Skin of body (tissue), 2 donors: Measurements from ENCODE around the gene BCL7A. TPM values are rescaled to one million over a fixed set of nuclear protein-coding genes. Genes with fewer than 3 reads are reported as not detected.
"Not testable (repeated sequence)": the region's sequence is repeated elsewhere in the genome, so short reads cannot be mapped to it uniquely, and the experiment has no call there.

Experiments used
- DNase-seq: peaks from one replicate; lab custom pipeline; 2025; lab: John Stamatoyannopoulos, UW
- total RNA-seq: library from RNA; depleted of rRNA; stranded (reverse); fragments of >200 nt; gene quantifications from one replicate; pipeline ENCODE4 v1.2.3, GENCODE V29; 2014

Gene BCL7A
- 12.9 TPM for total RNA-seq

- DNase-seq = peak; percentile 55
Observed at GRCh38 chr12:122021822-122022392, at the start of gene BCL7A. TSS of gene BCL7A (plus strand) at chr12:122021884. CDS start at chr12:122022092, 208 bp downstream.

- DNase-seq = no peak
Observed at GRCh38 chr12:121974026-121974985, 47.4 kb upstream of the BCL7A start.

- no peak for DNase-seq
Observed at GRCh38 chr12:121975021-121975420, 46.7 kb upstream of the BCL7A start.

GRCh38 chr12:121976950-121977349 is 44.7 kb upstream of the BCL7A start:
- DNase-seq = no peak

GRCh38 chr12:121980191-121980891 is 41.3 kb upstream of the BCL7A start:
- no peak for DNase-seq

GRCh38 chr12:121980892-121981272 is 40.8 kb upstream of the BCL7A start:
- DNase-seq = no peak

- DNase-seq = no peak
Observed at GRCh38 chr12:121981456-121981855, 40.2 kb upstream of the BCL7A start.

GRCh38 chr12:121982950-121983349 is 38.7 kb upstream of the BCL7A start:
- no peak for DNase-seq

- DNase-seq = no peak
Observed at GRCh38 chr12:121983536-121984210, 38.0 kb upstream of the BCL7A start.

GRCh38 chr12:121986489-121987245 is 35.0 kb upstream of the BCL7A start:
- DNase-seq = no peak

GRCh38 chr12:121988519-121988918 is 33.2 kb upstream of the BCL7A start:
- DNase-seq = not testable (repeated sequence)

- DNase-seq = no peak
Observed at GRCh38 chr12:121989276-121990113, 32.2 kb upstream of the BCL7A start.

GRCh38 chr12:121990114-121990647 is 31.5 kb upstream of the BCL7A start:
- no peak for DNase-seq

GRCh38 chr12:121990692-121991603 is 30.7 kb upstream of the BCL7A start:
- DNase-seq = no peak

- no peak for DNase-seq
Observed at GRCh38 chr12:121992059-121992879, 29.4 kb upstream of the BCL7A start.

- DNase-seq = no peak
Observed at GRCh38 chr12:121996050-121996944, 25.4 kb upstream of the BCL7A start.
